Thoracic aorta (tissue), 2 donors: ENCODE data around the gene SMPDL3B. TPM values are rescaled to one million over a fixed set of nuclear protein-coding genes. Genes with fewer than 3 reads are reported as not detected.
"Not testable (repeated sequence)": the region's sequence is repeated elsewhere in the genome, so short reads cannot be mapped to it uniquely, and the experiment has no call there.

ENCODE experiments used
- ATAC-seq: fragments of 150-250 bp; one replicate; pipeline ENCODE4 v1.8.0; 2017; ENCODE audit warnings: low read depth; ENCODE audit not compliant: insufficient number of reproducible peaks, low FRiP score
- DNase-seq: peaks from one replicate; pipeline ENCODE4 v3.0.0-alpha.2; 2020; ENCODE audit warnings: low spot score
- H3K27ac ChIP-seq, 2 donors: fragments of 200-600 bp; sonication (generic); 1 replicate in 1 of 2; 2 replicates in 1 of 2; pipeline ENCODE4 v1.5.1; 2016; ENCODE audit warnings: mild to moderate bottlenecking in 2 of 2, moderate library complexity in 2 of 2
- H3K27me3 ChIP-seq: fragments of 200-600 bp; sonication (generic); replicated peaks from 2 replicates; pipeline ENCODE4 v1.6.0; 2016; ENCODE audit warnings: mild to moderate bottlenecking; ENCODE audit not compliant: insufficient read depth
- H3K36me3 ChIP-seq: fragments of 200-600 bp; sonication (generic); one replicate; pipeline ENCODE4 v1.5.1; 2016
- H3K4me1 ChIP-seq, 2 donors: fragments of 200-600 bp; sonication (generic); 1 replicate in 1 of 2; 2 replicates in 1 of 2; pipeline versions ENCODE4 v1.5.1 to v1.6.0; 2016; ENCODE audit warnings: low read depth in 2 of 2, mild to moderate bottlenecking in 1 of 2; ENCODE audit not compliant: control insufficient read depth in 1 of 2
- H3K4me3 ChIP-seq: fragments of 200-600 bp; sonication (generic); 2 replicates; pipeline ENCODE4 v1.5.1; 2016; ENCODE audit warnings: mild to moderate bottlenecking
- H3K9me3 ChIP-seq: fragments of 200-600 bp; sonication (generic); 2 replicates; pipeline ENCODE4 v1.5.1; 2016
- total RNA-seq, 2 donors: library from RNA; depleted of rRNA; stranded (reverse); fragments of >200 nt; gene quantifications; one replicate each; pipeline versions ENCODE4 v1.1.0 to v1.2.3, GENCODE V29; 2016
- TF ChIP-seq, protein P1 (sequence below): fragments of 200-600 bp; sonication (generic); IDR thresholded peaks from one replicate; pipeline ENCODE4 v1.5.1; 2019; ENCODE audit warnings: antibody characterized with exemption

The SMPDL3B gene
- total RNA-seq, 2 donors from 2014 or later, result not detected

DNA sequence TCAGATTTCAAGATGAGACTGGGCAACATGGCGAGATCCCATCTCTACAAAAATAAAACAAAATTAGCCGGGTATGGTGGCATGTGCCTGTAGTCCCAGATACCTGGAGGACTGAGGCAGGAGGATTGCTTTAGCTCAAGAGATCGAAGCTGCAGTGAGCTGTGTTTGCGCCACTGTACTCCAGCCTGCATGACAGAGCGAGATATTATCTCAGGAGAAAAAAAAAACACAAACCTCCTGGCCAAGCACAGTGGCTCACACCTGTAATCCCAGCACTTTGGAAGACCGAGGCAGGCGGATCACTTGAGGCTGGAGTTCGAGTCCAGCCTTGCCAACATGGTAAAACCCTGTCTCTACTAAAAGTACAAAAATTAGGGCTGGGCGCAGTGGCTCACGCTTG lies 67.8 kb downstream of the SMPDL3B start:
- Histone ChIP-seq H3K36me3 (peaks cover 35% of the 10 kb centered on the region), H3K4me1 (no peaks in the 10 kb centered on the region), H3K27ac (no peak overlapping the region), H3K9me3 (no peaks in the 10 kb centered on the region), H3K4me3 (no peak overlapping the region), H3K27me3 (no peaks in the 10 kb centered on the region)
- DNase-seq (no peak), ATAC-seq (no peak)
- TF ChIP-seq, protein P1, sequence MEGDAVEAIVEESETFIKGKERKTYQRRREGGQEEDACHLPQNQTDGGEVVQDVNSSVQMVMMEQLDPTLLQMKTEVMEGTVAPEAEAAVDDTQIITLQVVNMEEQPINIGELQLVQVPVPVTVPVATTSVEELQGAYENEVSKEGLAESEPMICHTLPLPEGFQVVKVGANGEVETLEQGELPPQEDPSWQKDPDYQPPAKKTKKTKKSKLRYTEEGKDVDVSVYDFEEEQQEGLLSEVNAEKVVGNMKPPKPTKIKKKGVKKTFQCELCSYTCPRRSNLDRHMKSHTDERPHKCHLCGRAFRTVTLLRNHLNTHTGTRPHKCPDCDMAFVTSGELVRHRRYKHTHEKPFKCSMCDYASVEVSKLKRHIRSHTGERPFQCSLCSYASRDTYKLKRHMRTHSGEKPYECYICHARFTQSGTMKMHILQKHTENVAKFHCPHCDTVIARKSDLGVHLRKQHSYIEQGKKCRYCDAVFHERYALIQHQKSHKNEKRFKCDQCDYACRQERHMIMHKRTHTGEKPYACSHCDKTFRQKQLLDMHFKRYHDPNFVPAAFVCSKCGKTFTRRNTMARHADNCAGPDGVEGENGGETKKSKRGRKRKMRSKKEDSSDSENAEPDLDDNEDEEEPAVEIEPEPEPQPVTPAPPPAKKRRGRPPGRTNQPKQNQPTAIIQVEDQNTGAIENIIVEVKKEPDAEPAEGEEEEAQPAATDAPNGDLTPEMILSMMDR, result no peak

GRCh38 chr1:28003117-28003516 lies 68.3 kb downstream of the SMPDL3B start:
- not testable (repeated sequence) for ATAC-seq, H3K4me3 ChIP-seq, H3K27ac ChIP-seq, H3K4me1 ChIP-seq, DNase-seq, H3K9me3 ChIP-seq, H3K27me3 ChIP-seq
- peaks cover 30% of the 10 kb centered on the region for H3K36me3 ChIP-seq

Other genes starting within 250 kb of the SMPDL3B start
- 10 to 100 TPM; 18.0 to 19.0 TPM for gene FAM76A, start 209.0 kb upstream of the SMPDL3B start, total RNA-seq
- gene STX12, start 161.8 kb upstream of the SMPDL3B start, total RNA-seq, result 10 to 100 TPM; 91.5 to 95.9 TPM
- 10 to 100 TPM; 37.2 to 40.8 TPM for gene PPP1R8, start 104.2 kb upstream of the SMPDL3B start, total RNA-seq
- 100 to 1,000 TPM in 1 of 2 donors, 10 to 100 TPM in 1; 46.2 to 119 TPM for gene THEMIS2, start 62.5 kb upstream of the SMPDL3B start, total RNA-seq
- 10 to 100 TPM; 11.0 to 22.2 TPM for gene RPA2, start 20.4 kb upstream of the SMPDL3B start, total RNA-seq
- gene XKR8, start 25.0 kb downstream of the SMPDL3B start, total RNA-seq, result 10 to 100 TPM in 1 of 2 donors, 1 to 10 TPM in 1; 6.8 to 11.8 TPM
- gene EYA3, start 153.6 kb downstream of the SMPDL3B start, total RNA-seq, result 10 to 100 TPM; 11.0 to 18.7 TPM
- gene PTAFR, start 241.7 kb downstream of the SMPDL3B start, total RNA-seq, result 1 to 10 TPM; 6.5 to 9.2 TPM